Central memory CD8-positive, alpha-beta T cell (primary cell): Measurements from ENCODE around the gene OLFML3.
A peak's percentile ranks its signal among the peaks of the same experiment; 100 is the strongest.
"Not testable (repeated sequence)": the region's sequence is repeated elsewhere in the genome, so short reads cannot be mapped to it uniquely, and the experiment has no call there.

ENCODE experiments used
- ATAC-seq: fragments of 150-1000 bp; cut with Tn5 transposase; replicated peaks from 2 replicates; pipeline ENCODE4 v1.10.0; 2022; ENCODE audit warnings: mild to moderate bottlenecking, moderate FRiP score, moderate number of reproducible peaks; ENCODE audit not compliant: poor library complexity, severe bottlenecking; ENCODE audit errors: extremely low read depth
- DNase-seq, 2 donors: peaks; one replicate each; pipeline ENCODE4 v3.0.0; 2021; ENCODE audit warnings: low spot score in 2 of 2
- H3K27ac Mint-ChIP-seq: one replicate; pipeline ENCODE4 v1.8.0; 2022; ENCODE audit warnings: low read depth, mild to moderate bottlenecking, moderate library complexity, mixed read lengths
- H3K27me3 Mint-ChIP-seq: one replicate; pipeline ENCODE4 v1.8.0; 2022; ENCODE audit warnings: mixed read lengths
- H3K36me3 Mint-ChIP-seq: one replicate; pipeline ENCODE4 v1.8.0; 2022; ENCODE audit warnings: mild to moderate bottlenecking, moderate library complexity, mixed read lengths; ENCODE audit not compliant: insufficient read depth
- H3K4me1 Mint-ChIP-seq: one replicate; pipeline ENCODE4 v1.8.0; 2022; ENCODE audit warnings: mixed read lengths
- H3K4me3 Mint-ChIP-seq: one replicate; pipeline ENCODE4 v1.8.0; 2022; ENCODE audit warnings: mild to moderate bottlenecking, moderate library complexity, mixed read lengths
- H3K9me3 Mint-ChIP-seq: one replicate; pipeline ENCODE4 v1.8.0; 2022; ENCODE audit warnings: mixed read lengths

OLFML3 gene

DNA sequence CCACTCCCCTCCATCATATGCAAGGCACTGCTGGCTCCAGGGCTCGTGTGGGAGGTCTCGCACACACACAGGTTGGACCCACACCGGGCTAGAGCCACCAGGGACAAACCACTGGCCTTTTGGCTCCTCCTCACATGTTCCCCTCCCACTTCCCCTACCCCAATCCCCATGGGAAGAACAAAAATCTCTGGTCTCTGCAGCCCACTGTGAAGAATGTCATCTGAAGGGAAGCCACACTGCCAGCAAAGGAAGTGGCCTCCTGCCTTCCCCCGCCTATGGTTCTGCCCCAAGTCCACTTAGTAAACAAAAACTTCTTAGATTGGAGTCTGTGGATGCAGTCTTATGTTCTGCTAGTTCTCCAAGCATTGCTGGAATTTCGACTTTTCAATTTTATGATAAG is 24.2 kb downstream of the OLFML3 start:
- no peak overlapping the region for H3K27ac Mint-ChIP-seq
- H3K27me3 Mint-ChIP-seq, result peaks cover 28% of the 10 kb centered on the region
- no peaks in the 10 kb centered on the region for H3K9me3 Mint-ChIP-seq
- no peak for DNase-seq
- H3K36me3 Mint-ChIP-seq, result peaks cover 4% of the 10 kb centered on the region
- H3K4me1 Mint-ChIP-seq, result peaks cover under 1% of the 10 kb centered on the region
- no peak for ATAC-seq
- no peak overlapping the region for H3K4me3 Mint-ChIP-seq

DNA sequence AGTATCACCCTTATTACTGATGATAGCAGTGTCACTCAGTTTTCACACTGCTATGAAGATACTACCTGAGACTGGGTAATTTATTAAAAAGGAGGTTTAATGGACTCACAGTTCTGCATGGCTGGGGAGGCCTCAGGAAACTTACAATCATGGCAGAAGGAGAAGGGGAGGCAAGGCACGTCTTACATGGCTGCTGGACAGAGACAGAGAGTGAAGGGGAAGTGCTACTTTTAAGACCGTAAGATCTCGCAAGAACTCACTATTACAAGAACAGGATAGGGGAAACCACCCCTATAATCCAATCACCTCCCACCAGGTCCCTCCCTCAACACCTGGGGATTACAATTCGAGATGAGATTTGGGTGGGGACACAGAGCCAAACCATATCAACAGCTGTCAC is 27.6 kb downstream of the OLFML3 start:
- not testable (repeated sequence) for H3K4me3 Mint-ChIP-seq, H3K27ac Mint-ChIP-seq, DNase-seq, ATAC-seq, H3K9me3 Mint-ChIP-seq, H3K36me3 Mint-ChIP-seq, H3K4me1 Mint-ChIP-seq
- H3K27me3 Mint-ChIP-seq, result peaks cover 28% of the 10 kb centered on the region

DNA sequence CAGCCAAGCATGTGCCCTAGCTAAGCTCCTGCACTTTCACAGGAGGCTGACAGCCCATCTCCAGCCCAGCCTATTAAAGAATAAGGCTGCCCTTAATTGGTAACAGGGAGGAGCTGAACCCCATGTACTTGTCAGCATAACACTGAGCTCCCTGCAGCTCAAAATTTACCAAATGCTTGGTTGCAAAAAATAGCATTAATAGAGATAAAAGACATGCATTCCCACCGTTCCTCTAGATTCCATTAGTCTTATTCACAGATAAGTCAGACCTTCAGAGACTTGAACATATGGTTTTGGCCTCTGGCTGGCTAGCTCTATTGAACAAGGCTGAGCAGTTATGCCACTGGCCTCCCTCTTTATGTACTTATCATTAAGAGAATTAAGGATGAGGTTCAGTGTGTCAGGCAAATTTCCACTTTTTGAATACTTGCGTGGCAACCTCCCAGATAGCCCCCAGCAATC is 29.2 kb downstream of the OLFML3 start:
- DNase-seq (no peak), ATAC-seq (no peak)
- Mint-ChIP-seq H3K9me3 (no peaks in the 10 kb centered on the region), H3K4me1 (no peaks in the 10 kb centered on the region), H3K27ac (no peak overlapping the region), H3K4me3 (no peak overlapping the region), H3K36me3 (no peaks in the 10 kb centered on the region), H3K27me3 (peaks cover 16% of the 10 kb centered on the region)

DNA sequence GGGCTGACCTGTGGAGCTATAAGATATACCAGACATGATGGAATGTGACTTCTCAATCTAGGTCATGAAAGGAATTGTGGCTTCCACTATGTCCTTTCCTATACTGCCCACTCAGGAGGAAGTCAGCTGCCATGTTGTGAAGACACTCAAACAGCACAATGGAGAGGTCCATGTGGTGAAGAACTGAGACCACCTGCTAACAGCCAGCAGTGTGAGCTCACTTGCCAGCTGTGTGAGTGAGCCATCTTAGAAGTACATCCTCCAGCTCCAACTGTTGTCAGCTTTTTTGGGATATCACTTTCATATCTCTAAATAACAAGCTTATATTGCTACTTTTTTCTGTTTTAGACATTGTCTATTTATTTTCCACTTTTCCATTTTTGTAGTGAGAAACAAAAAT is 29.7 kb downstream of the OLFML3 start:
- Mint-ChIP-seq H3K27ac (no peak overlapping the region), H3K27me3 (peaks cover 13% of the 10 kb centered on the region), H3K4me3 (no peak overlapping the region), H3K4me1 (no peaks in the 10 kb centered on the region), H3K36me3 (no peaks in the 10 kb centered on the region), H3K9me3 (no peaks in the 10 kb centered on the region)
- ATAC-seq, result no peak
- DNase-seq, result no peak

DNA sequence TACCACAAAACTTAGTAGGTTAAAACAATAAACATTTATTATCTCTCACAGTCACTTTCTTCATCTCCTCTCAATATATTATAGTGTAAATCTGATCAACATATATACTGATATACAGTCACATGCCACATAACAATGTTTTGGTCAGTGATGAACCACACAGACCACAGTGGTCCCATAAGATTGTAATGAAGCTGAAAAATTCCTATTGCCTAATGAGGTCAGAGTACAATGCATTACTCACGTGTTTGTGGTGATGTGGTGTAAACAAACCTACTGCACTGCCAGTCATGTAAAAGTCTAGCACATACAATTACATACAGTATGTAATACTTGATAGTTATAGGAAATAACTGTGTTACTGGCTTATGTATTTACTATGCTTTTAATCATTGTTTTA is 30.1 kb downstream of the OLFML3 start:
- Mint-ChIP-seq H3K27me3 (peaks cover 10% of the 10 kb centered on the region), H3K27ac (no peak overlapping the region), H3K36me3 (no peaks in the 10 kb centered on the region), H3K4me1 (no peaks in the 10 kb centered on the region), H3K4me3 (no peak overlapping the region), H3K9me3 (no peaks in the 10 kb centered on the region)
- DNase-seq (no peak), ATAC-seq (no peak)

DNA sequence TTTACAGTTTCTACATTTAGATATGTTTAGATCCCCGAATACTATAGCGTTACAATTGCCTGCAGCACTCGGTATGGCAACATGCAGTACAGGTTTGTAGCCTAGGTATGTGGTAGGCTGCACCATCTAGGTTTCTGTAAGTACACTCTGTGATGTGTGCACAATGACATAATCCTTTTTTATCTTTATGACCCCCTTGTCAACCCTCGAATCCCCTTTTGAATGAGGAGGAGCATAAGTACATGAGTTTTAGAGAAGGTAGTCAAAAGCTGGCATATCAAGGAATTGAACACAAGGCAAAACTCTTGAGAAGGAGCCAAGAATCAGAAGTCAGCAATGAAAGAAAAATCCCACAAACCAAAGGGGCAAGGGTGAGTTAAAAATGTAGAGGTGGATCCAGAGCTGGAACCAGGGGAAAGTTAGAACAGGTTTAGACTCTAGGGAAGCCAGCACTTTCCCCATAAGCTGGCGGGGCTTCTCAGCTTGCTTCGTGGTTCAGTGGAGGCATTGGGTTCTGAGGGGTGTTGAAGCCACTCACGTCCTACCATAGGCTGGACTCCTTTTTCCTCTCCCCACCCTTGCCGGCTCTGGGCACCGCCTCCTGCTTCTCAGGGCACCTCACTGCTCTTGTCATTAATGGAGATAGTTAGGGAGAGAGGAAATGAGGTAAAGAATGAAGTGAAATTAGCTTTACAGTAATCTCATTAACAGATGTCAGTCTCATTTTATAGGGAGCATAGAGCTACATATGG is 31.3 kb downstream of the OLFML3 start:
- peaks cover 8% of the 10 kb centered on the region for H3K27me3 Mint-ChIP-seq
- no peaks in the 10 kb centered on the region for H3K4me1 Mint-ChIP-seq
- no peaks in the 10 kb centered on the region for H3K36me3 Mint-ChIP-seq
- ATAC-seq (peak; percentile 58), DNase-seq (no peak)
- no peak overlapping the region for H3K27ac Mint-ChIP-seq
- no peak overlapping the region for H3K4me3 Mint-ChIP-seq
- no peaks in the 10 kb centered on the region for H3K9me3 Mint-ChIP-seq

DNA sequence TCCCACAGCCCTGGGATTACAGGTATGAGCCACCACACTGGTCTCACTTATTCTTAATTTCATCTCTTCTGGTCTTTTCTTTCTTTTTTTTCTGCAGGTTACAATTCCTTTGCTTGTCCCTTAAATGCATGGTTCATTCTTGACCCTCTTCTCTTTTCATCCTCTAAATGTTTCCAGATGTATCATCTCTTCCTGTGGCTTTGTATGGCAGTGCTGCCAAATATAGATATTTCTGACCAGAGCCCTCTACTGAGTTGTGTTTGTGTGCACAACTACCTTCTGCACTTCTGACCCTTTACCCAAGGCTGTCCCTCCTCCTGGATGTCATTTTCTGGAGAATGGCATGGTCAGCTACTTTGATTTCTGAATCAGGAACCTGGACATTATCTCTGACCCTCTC is 32.5 kb downstream of the OLFML3 start:
- no peak for DNase-seq
- Mint-ChIP-seq H3K4me3 (no peak overlapping the region), H3K9me3 (no peaks in the 10 kb centered on the region)

DNA sequence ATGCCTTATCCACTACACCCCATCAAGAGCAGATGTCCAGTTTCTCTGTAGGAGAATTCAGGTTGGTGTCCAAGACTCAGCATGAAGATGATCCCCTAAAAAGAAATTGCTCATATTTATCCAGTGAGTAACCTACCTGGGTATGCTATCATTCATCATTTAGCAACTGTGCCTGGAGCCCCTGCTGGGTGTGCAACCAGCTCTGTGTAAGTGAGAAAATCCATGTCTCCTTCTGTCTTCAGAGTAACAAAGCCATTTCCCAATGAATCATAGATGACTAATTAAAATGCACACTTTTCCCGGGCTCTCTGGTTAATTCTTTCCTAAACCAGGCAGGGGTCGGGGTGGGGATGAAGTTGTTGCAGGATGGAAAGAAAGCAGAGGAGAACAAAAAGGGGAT is 35.8 kb downstream of the OLFML3 start:
- peaks cover 32% of the 10 kb centered on the region for H3K27me3 Mint-ChIP-seq
- ATAC-seq (no peak), DNase-seq (no peak)
- no peak overlapping the region for H3K4me3 Mint-ChIP-seq
- H3K27ac Mint-ChIP-seq, result no peak overlapping the region
- H3K36me3 Mint-ChIP-seq, result no peaks in the 10 kb centered on the region
- no peaks in the 10 kb centered on the region for H3K4me1 Mint-ChIP-seq
- peaks cover 7% of the 10 kb centered on the region for H3K9me3 Mint-ChIP-seq

More for the DNA sequence above, 32.5 kb downstream of the OLFML3 start:
- no peaks in the 10 kb centered on the region for H3K36me3 Mint-ChIP-seq
- no peak for ATAC-seq
- H3K4me1 Mint-ChIP-seq, result no peaks in the 10 kb centered on the region
- no peak overlapping the region for H3K27ac Mint-ChIP-seq
- H3K27me3 Mint-ChIP-seq, result peaks cover 16% of the 10 kb centered on the region

DNA sequence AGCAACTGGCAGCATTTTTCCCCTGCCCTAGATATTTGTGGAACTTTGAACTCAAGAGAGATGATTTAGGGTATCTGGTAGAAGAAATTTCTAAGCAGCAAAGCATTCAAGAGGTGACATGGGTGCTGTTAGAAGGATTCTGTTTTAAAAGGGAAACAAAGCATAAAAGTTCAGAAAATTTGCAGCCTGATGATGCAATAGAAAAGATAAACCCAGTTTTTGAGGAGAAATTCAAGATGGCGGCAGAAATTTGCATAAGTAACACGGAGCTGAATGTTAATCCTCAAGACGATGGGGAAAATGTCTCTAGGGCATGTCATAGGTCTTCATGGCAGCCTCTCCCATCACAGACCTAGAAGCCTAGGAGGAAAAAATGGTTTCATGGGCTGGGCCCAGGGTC is 40.5 kb downstream of the OLFML3 start:
- H3K36me3 Mint-ChIP-seq, H3K4me3 Mint-ChIP-seq, H3K27ac Mint-ChIP-seq, H3K4me1 Mint-ChIP-seq, DNase-seq, H3K9me3 Mint-ChIP-seq, ATAC-seq: not testable (repeated sequence)
- peaks cover 32% of the 10 kb centered on the region for H3K27me3 Mint-ChIP-seq

DNA sequence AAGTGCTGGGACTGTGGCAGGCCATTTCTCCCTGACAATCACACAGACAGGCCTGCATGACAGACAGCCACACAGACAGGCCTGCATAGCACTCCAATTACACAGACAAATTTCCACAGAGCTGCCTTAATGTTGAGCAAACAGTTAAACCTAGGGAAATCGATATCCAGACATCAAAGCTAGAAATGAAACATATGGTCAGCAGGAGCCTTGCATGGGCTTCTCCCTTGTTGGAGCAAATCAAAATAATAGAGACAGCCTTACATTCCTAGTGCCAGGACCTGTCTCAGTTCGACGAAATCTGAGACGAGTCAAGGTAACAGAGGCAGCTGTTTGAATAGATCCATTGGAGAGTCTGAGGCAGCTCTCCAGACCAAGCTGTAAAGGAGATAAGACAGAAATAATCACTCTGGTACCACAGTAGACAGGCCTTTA is 42.4 kb downstream of the OLFML3 start:
- Mint-ChIP-seq H3K36me3 (no peaks in the 10 kb centered on the region), H3K4me3 (no peak overlapping the region), H3K27me3 (peaks cover 17% of the 10 kb centered on the region), H3K4me1 (no peaks in the 10 kb centered on the region), H3K27ac (no peak overlapping the region), H3K9me3 (peaks cover 7% of the 10 kb centered on the region)
- DNase-seq (no peak), ATAC-seq (no peak)

DNA sequence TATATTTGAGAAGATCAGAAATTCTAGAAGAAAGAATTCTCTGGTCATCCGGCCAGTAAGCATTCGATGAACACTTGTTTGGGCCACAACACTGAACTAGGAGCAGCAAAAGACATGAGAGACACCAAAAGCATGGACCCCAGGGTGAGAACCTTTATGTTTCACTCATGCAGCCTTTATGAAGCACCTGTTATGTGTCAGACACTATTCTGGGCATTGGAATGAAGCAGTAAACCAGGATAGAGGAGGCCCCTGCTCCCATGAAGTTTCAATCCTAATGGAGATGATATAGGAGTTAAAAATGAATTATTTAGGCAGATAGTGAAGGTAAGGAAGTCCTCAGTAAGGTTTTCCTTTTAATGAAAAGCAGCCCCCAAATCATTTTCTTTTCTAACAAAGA is 43.6 kb downstream of the OLFML3 start:
- ATAC-seq (no peak), DNase-seq (no peak)
- Mint-ChIP-seq H3K27ac (no peak overlapping the region), H3K9me3 (peaks cover 7% of the 10 kb centered on the region), H3K27me3 (peaks cover 13% of the 10 kb centered on the region), H3K4me3 (no peak overlapping the region), H3K4me1 (no peaks in the 10 kb centered on the region), H3K36me3 (no peaks in the 10 kb centered on the region)

DNA sequence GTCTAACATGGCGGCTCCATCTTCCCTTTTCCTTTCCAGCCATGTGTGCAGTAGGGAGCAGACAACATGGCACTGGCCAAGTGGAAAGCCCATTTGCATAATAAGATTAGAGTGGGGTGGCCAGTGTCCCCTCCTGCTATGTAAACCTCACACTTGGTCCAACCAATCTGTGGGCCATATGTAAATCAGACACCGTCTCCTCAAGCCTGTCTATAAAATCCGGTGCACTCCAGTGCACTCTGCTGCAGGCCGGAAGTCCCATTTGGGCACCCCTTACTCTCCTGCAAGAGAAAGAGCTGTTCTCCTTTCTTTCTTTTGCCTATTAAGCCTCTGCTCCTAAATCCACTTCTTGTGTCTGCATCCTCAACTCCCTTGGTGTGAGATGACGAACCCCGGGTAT is 44.1 kb downstream of the OLFML3 start:
- no peak for DNase-seq
- ATAC-seq, result no peak
- H3K4me1 Mint-ChIP-seq, result no peaks in the 10 kb centered on the region
- H3K4me3 Mint-ChIP-seq, result no peak overlapping the region
- H3K27ac Mint-ChIP-seq, result no peak overlapping the region
- H3K36me3 Mint-ChIP-seq, result no peaks in the 10 kb centered on the region
- H3K9me3 Mint-ChIP-seq, result peaks cover 7% of the 10 kb centered on the region
- H3K27me3 Mint-ChIP-seq, result peaks cover 8% of the 10 kb centered on the region

DNA sequence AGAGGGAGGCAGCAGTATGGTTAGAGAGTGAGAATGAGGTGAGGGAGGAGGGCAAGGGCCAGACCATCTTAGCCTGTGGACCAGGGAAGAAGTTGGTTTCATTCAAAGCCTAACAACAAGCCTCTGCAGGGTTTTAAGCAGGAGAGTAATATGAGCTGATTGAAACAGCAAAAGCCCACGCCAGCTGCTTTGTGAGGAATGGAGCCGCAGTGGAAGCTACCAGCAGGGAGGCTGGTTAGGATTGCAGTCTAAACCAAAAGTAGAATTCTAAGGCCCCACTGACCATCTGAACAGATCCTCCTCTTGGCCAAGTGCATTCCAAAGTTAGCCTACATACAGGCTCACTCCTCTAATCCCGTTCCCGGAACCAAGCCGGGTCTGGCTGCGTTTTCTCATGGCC is 44.8 kb downstream of the OLFML3 start:
- H3K36me3 Mint-ChIP-seq, result no peaks in the 10 kb centered on the region
- DNase-seq, result no peak
- peaks cover 8% of the 10 kb centered on the region for H3K27me3 Mint-ChIP-seq
- H3K9me3 Mint-ChIP-seq, result peaks cover 7% of the 10 kb centered on the region
- ATAC-seq, result no peak
- no peak overlapping the region for H3K27ac Mint-ChIP-seq
- no peak overlapping the region for H3K4me3 Mint-ChIP-seq
- H3K4me1 Mint-ChIP-seq, result no peaks in the 10 kb centered on the region
